GM19328 (cell line): ENCODE results near the gene AKNA.

Experiments
- ATAC-seq: cut with Tn5 transposase; IDR thresholded peaks from one replicate; pipeline ENCODE4 v1.9.1; 2021; ENCODE audit warnings: mild to moderate bottlenecking, moderate library complexity; ENCODE audit not compliant: unreplicated experiment

AKNA gene

DNA sequence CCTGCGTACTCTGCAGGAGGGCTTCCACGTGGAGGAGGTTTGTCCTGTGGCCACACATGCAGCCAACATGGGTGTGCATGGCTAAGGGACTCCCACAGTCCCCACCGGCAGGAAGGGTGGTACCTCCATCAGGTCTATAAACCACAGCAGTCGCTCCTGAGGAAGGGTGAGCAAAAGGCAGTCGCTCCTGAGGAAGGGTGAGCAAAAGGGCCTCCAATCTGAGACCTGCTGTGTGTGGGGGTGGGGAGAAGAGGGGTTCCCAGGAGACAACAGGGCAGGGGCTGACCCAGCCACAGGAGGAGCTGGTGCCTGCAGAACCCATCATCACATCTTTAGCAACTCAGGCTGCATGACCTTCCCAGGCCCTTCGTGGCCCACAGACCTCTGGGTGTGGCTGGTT, 30.3 kb upstream of the AKNA start:
- ATAC-seq, result no peak

DNA sequence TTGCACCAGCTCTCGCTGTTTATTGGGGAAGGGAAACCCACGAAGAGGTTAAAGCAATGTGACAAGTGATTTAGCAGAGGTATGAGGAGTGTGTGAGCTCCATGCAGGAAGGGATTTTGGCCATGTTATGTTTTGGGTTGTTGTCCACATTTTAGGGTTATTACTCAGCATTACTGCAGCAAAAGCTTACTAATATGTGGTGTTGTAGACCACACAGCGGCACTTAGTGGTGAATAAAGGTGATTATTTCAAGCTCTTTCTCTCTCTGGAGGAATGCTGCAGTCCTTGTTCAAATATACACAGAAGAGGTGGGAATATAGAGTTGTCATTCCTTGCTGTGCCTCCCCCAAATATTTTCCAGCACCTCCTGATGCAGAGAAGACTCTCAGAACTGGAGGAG, 29.7 kb upstream of the AKNA start:
- no peak for ATAC-seq

DNA sequence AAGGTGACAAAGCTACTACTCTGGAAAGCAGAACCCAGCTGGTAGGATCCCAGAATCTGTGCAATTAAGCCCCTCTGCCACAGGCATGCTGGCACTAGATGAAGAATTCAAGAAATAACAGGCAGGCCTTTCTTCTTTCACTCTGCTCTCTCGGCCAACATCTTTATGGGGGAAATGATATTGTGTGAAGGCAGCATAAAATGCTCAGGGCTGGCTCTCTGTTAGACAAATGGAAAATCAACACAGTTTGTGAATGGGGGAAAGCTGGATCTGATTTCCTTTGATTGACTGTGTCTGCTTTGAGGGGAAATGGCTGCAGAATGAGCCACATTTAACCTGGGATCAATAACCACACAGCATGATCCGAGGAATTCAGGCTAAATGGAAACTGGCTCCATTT, 29.1 kb upstream of the AKNA start:
- no peak for ATAC-seq

DNA sequence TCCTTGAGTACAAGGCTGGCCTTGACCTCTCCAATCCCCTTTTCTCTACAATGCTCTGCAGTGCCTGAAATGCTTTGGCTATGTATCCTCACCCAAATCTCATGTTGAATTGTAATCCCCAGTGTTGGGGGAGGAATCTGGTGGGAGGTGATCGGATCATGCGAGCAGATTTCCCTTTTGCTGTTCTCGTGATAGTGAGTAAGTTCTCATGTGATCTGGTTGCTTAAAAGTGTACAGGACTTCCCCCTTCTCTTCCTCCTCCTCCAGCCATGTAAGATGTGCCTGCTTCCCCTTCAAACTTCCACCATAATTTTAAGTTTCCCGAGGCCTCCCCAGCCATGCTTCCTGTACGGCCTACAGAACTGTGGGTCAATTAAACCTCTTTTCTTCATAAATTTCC, 28.5 kb upstream of the AKNA start:
- no peak for ATAC-seq

DNA sequence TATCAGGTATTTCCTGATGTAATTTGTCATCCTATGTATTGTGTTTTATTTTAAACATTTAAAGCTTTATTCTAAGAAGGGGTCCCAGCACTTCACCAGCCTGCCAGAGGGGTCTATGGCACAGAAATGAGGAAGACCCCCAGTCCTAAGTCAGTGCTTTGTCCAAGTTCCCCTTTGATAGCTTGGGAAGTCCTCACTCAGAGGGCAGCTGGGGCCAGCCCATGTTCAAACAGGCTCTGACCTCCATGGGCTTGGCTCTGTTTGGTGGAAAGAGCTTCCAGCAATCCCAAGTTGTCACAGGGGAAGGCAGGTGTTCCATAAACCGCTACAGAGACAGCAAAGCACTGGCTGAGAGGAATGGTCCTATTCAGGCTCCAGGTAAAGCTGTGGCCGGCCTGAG, 26.6 kb upstream of the AKNA start:
- no peak for ATAC-seq

DNA sequence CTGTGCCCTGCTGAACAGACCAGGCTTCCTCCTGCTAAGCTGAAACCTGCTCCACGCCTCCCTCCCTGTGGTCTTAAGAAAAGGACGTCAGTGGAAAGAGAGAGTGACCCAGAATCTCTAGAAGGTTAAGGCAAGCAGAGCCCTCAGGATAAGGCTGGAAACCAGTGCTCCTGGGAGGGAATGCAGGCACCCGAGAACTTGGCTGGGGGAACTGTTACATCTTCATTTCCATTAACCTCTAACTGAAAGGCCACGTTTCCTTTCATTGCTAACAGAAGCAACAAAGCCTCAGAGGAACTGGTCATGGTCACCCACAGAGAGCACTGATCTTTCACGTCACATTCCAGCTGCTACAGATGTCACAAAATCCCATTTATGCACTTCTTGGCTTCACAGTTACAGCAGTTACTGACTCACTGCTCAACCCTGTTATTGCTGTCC, 26.1 kb upstream of the AKNA start:
- no peak for ATAC-seq

DNA sequence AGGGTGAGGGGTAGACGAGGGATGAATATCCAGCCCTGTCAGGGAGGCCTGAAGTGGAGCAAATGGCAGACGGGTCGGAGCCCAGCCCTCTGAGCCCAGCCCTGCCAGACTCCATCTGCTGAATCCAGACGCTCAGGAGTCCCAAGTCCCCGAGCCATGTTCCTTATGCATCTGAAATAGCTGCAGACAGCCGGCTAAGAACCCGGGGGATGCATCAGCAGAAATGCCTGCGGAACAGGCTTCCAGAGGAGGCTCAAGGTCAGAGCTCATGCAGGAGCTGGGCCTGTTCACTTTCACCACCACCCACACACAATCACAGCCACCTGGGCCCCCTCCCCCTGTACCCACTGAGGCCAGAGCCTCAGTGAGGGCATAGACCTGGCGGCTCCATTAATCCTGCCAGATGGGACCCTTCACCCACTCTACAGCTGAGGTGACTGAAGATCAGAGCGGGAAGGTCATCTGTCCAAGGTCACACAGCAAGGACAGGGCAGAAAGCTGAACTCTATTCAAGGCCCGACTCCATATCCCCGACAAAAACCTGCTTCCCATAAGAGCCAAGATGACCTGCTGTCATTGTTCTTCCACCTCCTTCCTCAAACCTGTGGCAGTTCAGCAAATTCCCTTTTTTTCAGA, 24.4 kb upstream of the AKNA start:
- no peak for ATAC-seq

DNA sequence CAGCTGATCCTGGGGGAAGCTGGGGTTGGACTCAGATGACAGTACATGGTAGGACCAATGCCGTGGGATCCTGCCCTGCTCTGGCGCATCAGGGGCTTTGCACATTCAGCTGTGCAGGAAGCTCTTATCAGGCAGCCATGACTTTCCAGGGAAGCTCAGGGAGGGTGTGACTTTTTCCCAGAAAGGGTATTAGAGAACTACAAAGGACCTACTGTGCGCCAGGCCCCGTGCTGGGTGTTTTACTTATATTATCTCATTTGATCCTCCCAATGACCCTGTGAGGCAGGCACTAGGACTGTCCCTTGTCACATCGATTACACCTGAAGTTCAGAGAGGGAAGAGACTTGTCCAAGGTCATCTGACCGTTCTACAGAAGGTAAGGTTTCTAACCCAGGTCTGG, 23.7 kb upstream of the AKNA start:
- no peak for ATAC-seq

DNA sequence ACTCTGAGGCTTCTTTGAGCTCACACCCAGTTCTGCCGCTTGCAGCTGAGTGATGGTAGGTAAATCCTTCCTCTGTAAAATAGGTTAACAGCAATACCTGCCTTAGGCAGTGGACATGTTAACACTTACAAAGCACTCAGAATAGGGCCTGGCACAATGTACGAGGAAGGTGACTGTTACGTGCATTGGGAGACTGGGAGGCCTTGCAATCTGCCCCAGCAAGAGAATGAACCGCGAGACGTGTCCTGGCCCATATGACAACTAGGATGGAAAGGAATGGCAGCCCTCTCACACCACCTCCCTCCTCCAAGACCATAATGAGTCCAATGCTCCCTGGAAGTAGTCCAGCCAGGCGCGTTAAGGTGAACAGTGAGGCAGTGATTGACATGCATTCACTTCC, 23.1 kb upstream of the AKNA start:
- no peak for ATAC-seq

DNA sequence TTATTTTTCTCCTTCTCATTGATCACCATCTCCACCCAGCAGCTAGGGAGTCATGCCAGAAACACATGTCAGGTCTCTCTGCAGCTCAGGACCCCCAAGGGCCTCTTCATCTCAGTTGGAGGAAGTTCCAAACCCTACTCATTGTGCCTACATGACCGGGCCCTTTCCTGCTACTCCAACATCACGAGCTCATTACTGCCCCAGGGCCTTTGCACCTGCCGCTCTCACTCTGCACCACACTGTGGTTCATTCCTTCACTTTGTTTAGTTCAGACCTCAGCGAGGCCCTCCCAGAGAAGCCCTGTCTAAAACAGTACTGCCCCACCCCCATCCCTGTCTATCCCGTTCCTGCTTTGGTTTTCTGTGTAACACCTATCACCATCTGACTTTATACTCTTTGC, 22.1 kb upstream of the AKNA start:
- no peak for ATAC-seq

DNA sequence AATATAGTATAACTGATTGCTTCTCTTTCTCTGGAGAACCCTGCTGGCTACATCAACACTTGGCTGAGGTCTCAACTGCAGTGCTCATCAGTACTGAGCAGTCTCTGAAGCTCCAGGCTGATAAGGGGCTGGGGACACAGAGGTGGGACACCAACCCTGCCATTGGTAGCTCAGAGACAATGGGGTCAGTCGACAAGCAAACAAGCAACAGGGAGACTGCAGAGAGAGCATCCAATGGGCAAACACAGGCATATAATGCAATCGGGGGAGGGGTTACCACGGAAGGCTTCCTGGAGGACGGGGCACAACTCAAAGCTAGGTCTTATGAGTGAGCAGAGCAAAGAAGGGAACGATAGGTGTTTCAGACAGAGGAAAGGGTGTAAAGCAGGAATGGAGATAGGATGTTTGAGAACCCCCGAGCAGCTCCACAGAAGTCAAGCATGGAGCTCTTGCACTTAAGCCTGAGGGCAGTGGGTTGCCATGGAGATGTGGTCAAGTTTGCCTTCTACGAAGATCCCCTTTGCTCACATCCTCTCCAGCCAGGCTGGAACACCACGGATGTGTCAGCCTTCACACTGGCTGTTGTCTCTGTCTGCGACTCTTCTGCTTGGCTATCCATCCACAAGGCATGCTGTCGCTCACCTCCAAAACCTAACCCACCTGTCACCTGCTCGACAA, 21.5 kb upstream of the AKNA start:
- no peak for ATAC-seq

DNA sequence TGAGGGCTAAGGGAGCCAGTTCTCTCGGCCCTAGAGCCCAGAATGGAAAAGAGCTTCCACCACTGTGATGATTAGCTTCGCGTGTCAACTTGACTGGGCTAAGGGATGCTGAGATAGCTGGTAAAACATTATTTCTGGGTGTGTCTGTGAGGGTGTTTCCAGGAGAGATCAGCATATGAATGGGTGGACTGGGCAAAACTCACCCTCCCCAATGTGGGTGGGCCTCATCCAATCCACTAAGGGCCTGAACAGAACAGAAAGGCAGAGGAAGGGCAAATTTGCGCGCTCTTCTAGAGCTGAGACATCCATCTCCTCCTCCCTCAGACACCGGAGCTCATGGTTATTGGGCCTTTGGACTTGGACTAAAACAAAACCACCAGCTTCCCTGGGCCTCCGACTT, 20.9 kb upstream of the AKNA start:
- ATAC-seq, result no peak

DNA sequence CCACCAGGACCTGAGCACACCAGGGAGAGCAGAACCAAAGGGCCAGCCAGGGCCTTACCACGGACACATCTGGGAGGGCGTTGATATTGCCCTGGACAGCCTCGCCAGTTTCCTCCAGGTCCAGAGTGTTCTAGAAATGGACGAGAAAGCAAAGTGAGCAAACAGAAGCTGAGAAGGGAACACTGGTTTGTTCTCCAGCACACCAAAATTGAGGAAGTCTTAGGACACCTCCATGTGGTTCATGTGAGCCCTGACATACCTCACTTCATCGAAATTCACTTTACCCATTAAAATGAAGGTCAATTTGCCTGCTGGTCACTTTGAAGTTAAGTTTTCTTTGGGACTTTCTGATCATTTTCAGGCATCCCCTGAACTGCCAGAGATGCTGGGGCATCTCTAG, 20.1 kb upstream of the AKNA start:
- ATAC-seq, result no peak

DNA sequence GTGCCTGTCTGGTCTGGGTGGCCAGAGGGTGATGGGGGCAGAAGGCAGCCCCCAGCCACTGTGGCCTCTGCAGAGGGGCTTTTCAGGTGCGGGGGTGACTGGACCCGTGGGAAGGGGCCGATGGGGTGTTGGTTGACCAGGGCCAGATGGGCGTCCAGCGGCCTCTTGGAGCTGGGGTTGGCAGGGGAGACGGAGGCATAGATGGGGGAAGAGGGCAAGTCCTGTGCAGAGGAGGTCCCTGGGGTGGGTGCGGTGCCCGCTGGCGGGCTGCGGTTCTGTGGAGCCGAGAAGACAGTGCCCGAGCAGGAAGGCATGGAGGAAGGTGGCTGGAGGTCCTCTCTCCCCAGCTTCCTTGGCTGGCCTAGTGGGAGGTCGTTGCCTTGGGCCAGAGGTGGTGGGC, 18.7 kb upstream of the AKNA start:
- ATAC-seq, result no peak

DNA sequence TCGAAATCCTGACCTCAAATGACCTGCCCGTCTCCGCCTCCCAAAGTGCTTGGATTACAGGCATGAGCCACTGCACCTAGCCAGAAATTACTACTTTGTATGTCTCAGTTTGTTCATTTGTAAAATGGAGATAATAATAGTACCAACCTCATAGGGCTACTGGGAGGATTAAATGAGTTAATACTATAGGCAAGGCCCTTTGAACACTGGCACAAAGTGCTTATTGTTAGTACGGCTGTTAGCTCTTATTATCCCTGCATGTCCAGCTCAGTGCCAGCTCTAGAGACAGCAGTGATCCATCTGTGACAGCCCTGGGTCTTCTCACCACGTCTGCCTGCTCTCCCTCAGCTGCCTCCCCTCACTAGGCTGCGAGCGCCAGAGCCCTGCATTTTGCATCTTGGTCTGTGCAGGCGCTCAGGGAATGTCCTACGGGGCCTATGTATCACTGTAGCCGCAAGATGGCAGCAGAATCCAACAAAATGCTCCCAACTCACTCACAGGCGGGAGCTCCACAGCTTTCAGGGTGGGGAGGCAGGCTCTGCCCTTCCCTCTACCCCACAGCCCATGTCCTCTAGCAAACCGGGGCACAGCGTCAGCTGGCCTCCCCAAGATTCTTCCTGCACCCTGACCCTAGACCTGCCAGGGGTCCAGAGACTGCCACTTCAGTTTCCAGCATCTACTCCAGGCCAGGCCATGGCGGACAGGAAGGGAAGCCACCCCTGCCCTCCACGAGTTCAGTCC, 17.7 kb upstream of the AKNA start:
- peak; percentile 85 for ATAC-seq

DNA sequence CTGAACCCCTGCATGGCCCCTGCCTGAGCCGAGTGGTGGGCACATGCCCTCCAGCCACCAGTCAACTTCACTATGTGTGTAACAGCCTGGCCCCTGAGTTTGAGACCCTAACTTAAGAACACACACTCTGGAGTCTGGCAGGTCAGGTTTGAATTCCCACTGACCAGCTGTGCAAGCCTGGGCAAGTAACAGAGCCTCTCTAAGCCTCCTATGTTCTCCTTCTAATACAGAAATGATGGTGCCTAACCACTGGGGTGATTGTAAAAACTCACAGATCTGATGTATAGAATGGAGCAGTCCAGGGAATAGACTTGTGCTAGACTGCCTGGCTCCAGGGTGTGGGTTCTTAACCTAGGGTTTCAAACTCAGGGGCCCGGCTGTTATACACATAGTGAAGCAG, 16.7 kb upstream of the AKNA start:
- ATAC-seq, result no peak

DNA sequence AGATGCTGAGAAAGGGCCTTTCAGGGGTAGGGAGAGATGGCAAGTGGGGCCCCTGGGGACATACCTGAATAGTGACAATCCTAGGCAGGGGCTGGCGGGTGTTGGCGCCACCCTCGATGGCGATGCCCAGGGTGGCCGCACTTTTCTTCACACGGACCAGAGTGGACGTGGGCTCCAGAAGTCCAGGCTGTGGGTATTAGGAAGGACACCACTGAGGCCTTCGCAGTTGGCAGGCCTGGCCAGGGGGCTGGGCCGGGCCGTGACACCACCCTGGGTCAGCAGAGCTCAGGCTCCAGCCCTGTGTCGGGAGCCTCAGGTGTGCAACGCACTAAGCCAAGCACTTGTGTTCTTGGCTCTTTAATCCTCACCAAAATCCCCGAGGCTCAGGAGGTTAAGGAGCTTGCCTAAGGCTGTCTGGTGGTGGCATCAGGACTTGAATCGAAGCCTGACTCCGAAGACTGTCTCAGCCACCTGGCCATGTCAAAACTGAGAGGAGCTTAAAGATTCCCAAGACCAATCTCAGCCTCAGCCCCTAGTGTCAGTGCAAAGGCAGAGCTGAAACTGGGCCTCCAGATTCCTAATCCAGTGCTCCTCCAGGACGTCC, 15.5 kb upstream of the AKNA start:
- ATAC-seq, result no peak

DNA sequence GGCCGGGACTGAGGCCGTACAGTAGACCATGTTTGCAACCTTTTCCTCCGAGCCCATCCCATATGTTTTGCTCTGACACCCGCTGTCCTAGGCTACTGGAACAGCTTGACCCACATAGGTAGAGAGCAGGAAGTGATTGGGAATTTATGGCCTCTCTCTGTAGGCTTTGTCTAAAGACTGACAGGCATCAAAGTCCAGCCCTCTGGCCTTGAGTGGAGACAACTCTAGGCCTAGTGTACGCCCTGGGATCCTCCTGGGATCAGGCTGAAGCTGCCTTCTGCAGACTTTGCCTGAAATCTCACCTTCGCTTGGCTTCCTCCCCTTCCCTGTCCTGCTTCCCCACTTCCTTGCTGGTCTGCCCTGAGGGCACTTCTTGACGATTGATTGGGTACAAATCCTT, 13.6 kb upstream of the AKNA start:
- no peak for ATAC-seq

DNA sequence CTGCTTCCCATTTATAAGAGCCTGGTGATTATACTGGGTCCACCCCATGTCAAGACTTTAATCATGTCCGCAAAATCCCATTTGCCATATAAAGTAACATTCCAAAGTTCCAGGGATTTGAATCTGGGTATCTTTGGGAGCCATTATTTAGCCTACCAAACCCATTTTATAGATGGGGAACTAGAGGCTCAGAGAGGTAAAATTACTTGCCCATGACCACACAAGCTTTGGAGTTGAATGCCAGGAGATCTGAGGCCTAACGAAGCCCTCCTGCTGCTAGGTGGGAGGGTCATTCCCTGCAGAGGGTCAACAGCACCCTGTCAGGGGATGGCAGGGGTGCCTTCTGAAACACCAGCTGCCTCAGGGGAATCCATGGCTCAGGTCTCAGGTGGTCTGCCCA, 13.0 kb upstream of the AKNA start:
- ATAC-seq, result no peak

DNA sequence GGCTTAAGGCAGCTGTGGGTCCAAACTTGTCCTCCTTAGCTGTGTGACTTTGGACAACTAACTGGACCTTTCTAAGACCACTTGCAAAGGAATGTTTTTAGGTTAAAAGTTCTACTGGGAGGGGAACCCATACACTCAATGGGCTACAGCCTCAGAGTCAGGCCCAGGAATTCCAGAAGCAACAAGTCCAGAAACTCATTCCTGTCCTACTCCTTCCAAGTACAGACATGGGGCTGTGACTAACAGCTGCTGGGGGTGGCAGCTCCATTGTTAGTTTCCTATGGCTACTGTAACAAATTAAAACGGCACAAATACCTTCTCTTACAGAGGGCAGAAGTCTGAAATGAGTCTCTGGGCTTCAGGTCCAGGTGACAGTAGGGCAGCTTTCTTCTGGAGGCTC, 12.4 kb upstream of the AKNA start:
- ATAC-seq, result no peak

DNA sequence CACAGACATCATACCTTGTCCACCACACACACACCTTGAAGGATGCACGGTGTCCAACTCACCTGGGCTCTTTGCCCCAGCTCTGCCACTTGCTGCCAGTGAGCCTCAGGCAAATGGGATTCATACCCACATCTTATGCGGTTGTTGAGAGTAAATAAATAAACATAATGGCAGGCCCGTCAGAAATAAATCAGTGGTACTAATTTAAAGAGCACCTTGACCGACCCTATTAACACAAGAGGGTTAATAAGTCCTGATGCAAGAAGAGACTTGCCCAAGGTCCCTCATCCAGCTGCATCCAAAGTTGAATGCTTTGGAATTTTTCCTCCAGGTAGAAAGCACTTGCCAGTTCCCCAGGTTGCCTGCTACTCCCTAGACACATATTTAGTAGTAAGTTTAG, 11.6 kb upstream of the AKNA start:
- no peak for ATAC-seq
